ENCODE measurements around the gene PCYT1A. TPM values are rescaled to one million over a fixed set of nuclear protein-coding genes. Genes with fewer than 3 reads are reported as not detected.

The PCYT1A gene
- total RNA-seq, 1 experiment from 2014 or later, result 28.5 TPM

GRCh38 chr3:196220991-196221390, 66.5 kb downstream of the PCYT1A start:
- Mint-ChIP-seq H3K4me1 (peaks cover 32% of the 10 kb centered on the region), H3K27me3 (ENCODE audit: low read depth) (no peaks in the 10 kb centered on the region), H3K9me3 (no peaks in the 10 kb centered on the region), H3K36me3 (no peaks in the 10 kb centered on the region), H3K4me3 (no peak overlapping the region), H3K27ac (no peak overlapping the region)
- ChIA-PET CTCF (interaction anchor here (0.6 kb wide), 1 partner anchor 20 kb away, joined by 4 read pairs; no protein-coding TSS in a partner anchor), POLR2A (no interaction called here)
- TF ChIP-seq, protein P1, sequence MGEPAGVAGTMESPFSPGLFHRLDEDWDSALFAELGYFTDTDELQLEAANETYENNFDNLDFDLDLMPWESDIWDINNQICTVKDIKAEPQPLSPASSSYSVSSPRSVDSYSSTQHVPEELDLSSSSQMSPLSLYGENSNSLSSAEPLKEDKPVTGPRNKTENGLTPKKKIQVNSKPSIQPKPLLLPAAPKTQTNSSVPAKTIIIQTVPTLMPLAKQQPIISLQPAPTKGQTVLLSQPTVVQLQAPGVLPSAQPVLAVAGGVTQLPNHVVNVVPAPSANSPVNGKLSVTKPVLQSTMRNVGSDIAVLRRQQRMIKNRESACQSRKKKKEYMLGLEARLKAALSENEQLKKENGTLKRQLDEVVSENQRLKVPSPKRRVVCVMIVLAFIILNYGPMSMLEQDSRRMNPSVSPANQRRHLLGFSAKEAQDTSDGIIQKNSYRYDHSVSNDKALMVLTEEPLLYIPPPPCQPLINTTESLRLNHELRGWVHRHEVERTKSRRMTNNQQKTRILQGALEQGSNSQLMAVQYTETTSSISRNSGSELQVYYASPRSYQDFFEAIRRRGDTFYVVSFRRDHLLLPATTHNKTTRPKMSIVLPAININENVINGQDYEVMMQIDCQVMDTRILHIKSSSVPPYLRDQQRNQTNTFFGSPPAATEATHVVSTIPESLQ (CRISPR knock-in tag; IDR thresholded peaks at IDR 0.05), result no peak
- TF ChIP-seq, protein P2, sequence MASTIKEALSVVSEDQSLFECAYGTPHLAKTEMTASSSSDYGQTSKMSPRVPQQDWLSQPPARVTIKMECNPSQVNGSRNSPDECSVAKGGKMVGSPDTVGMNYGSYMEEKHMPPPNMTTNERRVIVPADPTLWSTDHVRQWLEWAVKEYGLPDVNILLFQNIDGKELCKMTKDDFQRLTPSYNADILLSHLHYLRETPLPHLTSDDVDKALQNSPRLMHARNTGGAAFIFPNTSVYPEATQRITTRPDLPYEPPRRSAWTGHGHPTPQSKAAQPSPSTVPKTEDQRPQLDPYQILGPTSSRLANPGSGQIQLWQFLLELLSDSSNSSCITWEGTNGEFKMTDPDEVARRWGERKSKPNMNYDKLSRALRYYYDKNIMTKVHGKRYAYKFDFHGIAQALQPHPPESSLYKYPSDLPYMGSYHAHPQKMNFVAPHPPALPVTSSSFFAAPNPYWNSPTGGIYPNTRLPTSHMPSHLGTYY (CRISPR knock-in tag; IDR thresholded peaks at IDR 0.05), result no peak
- TF ChIP-seq, protein P3, sequence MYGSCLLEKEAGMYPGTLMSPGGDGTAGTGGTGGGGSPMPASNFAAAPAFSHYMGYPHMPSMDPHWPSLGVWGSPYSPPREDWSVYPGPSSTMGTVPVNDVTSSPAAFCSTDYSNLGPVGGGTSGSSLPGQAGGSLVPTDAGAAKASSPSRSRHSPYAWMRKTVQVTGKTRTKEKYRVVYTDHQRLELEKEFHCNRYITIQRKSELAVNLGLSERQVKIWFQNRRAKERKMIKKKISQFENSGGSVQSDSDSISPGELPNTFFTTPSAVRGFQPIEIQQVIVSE (CRISPR knock-in tag; IDR thresholded peaks at IDR 0.05; ENCODE audit: borderline replicate concordance), result no peak
- no peak for TF ChIP-seq SMAD3 (CRISPR knock-in tag; IDR thresholded peaks at IDR 0.05; ENCODE audit: borderline replicate concordance)
- no peak for ATAC-seq
- DNase-seq (ENCODE audit: low spot score), result no peak

DNA sequence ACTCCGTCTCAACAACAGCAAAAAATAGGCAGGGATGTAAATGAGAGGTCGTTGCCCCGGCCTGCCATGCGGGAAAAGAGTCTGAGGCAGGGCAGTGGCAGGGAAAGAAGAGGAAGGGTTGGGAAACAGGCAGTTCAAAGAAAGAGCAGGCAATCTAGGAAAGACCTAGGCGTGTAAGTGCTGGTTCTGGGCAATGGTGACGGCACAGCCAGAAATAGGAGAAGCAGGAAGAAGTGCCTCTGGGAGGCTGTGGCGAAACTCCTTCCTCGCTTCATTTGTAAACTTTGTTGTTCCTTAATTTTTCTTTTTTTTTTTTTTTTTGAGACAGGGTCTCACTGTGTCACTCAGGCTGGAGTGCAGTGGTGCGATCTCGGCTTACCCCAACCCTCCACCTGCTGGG, 66.9 kb downstream of the PCYT1A start:
- Mint-ChIP-seq H3K27me3 (ENCODE audit: low read depth) (no peaks in the 10 kb centered on the region), H3K4me3 (no peak overlapping the region), H3K27ac (peak overlapping the region; percentile 51; the same call in 1 of the 2 replicates), H3K36me3 (no peaks in the 10 kb centered on the region), H3K9me3 (no peaks in the 10 kb centered on the region), H3K4me1 (peaks cover 36% of the 10 kb centered on the region)
- CTCF ChIA-PET, result no interaction called here
- ATAC-seq, result no peak
- DNase-seq (ENCODE audit: low spot score), result no peak
- POLR2A ChIA-PET, result no interaction called here
- TF ChIP-seq HMGA2 (CRISPR knock-in tag; IDR thresholded peaks at IDR 0.05) (no peak), JAZF1 (CRISPR knock-in tag; IDR thresholded peaks at IDR 0.05) (no peak), SMAD4 (CRISPR knock-in tag; IDR thresholded peaks at IDR 0.05) (no peak), NR1H2 (CRISPR knock-in tag; IDR thresholded peaks at IDR 0.05) (no peak), KAT7 (CRISPR knock-in tag; IDR thresholded peaks at IDR 0.05; ENCODE audit: borderline replicate concordance) (no peak), TEAD4 (CRISPR knock-in tag; IDR thresholded peaks at IDR 0.05) (no peak), NFYB (CRISPR knock-in tag; conservative IDR thresholded peaks at IDR 0.05; ENCODE audit: low read depth) (no peak), PRRX2 (CRISPR knock-in tag; IDR thresholded peaks at IDR 0.05) (no peak)
- TF ChIP-seq, protein P4, sequence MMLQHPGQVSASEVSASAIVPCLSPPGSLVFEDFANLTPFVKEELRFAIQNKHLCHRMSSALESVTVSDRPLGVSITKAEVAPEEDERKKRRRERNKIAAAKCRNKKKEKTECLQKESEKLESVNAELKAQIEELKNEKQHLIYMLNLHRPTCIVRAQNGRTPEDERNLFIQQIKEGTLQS (CRISPR knock-in tag; conservative IDR thresholded peaks at IDR 0.05), result no peak

DNA sequence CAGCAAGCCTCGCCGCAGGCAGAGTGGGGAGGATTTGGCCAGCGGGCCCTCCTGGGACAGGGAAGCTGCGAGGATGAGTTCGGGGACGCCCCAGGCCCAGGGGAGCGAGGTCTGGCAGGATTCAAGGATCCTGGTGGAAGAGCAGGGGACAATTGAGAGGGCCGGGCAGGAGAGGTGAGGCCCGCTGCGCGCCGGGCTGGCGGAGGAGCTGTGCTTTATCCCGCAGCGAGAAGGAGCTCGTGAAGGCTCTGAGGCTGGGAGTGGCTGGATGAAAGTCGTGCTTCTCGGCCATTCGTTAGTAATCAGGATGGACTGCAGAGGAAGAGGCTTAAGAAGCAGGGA, 67.6 kb downstream of the PCYT1A start:
- ATAC-seq (no peak), DNase-seq (ENCODE audit: low spot score) (no peak)
- Mint-ChIP-seq H3K27ac (0 out of 2 replicates have a peak overlapping the region, but pooled peaks have one; percentile 60), H3K9me3 (no peaks in the 10 kb centered on the region), H3K4me1 (peaks cover 39% of the 10 kb centered on the region), H3K36me3 (no peaks in the 10 kb centered on the region), H3K4me3 (no peak overlapping the region), H3K27me3 (ENCODE audit: low read depth) (no peaks in the 10 kb centered on the region)
- TF ChIP-seq TCF7 (CRISPR knock-in tag; IDR thresholded peaks at IDR 0.05; ENCODE audit: low read depth) (no peak), ZNF232 (CRISPR knock-in tag; IDR thresholded peaks at IDR 0.05) (no peak), EMX1 (CRISPR knock-in tag; IDR thresholded peaks at IDR 0.05) (no peak), ZNF416 (CRISPR knock-in tag; IDR thresholded peaks at IDR 0.05) (no peak)
- TF ChIP-seq, protein P5, sequence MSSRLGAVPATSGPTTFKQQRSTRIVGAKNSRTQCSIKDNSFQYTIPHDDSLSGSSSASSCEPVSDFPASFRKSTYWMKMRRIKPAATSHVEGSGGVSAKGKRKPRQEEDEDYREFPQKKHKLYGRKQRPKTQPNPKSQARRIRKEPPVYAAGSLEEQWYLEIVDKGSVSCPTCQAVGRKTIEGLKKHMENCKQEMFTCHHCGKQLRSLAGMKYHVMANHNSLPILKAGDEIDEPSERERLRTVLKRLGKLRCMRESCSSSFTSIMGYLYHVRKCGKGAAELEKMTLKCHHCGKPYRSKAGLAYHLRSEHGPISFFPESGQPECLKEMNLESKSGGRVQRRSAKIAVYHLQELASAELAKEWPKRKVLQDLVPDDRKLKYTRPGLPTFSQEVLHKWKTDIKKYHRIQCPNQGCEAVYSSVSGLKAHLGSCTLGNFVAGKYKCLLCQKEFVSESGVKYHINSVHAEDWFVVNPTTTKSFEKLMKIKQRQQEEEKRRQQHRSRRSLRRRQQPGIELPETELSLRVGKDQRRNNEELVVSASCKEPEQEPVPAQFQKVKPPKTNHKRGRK (CRISPR knock-in tag; IDR thresholded peaks at IDR 0.05; ENCODE audit: borderline replicate concordance), result no peak
- TF ChIP-seq, protein P6, sequence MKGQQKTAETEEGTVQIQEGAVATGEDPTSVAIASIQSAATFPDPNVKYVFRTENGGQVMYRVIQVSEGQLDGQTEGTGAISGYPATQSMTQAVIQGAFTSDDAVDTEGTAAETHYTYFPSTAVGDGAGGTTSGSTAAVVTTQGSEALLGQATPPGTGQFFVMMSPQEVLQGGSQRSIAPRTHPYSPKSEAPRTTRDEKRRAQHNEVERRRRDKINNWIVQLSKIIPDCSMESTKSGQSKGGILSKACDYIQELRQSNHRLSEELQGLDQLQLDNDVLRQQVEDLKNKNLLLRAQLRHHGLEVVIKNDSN (CRISPR knock-in tag; IDR thresholded peaks at IDR 0.05), result no peak
- TF ChIP-seq, protein P1 (CRISPR knock-in tag; IDR thresholded peaks at IDR 0.05), result no peak
- ChIA-PET POLR2A (no interaction called here), CTCF (interaction anchor here (1.7 kb wide), 1 partner anchor 8 kb away, joined by 3 read pairs; no protein-coding TSS in a partner anchor)
